Tibial nerve (tissue), 4 donors: ENCODE results near the gene SOX9. TPM values are rescaled to one million over a fixed set of nuclear protein-coding genes. Genes with fewer than 3 reads are reported as not detected.

Experiments used
- DNase-seq, 2 donors: peaks; one replicate each; pipeline ENCODE4 v3.0.0-alpha.2; 2019; ENCODE audit warnings: low spot score in 2 of 2
- H3K27ac ChIP-seq, 4 donors: fragments of 200-600 bp; sonication (generic) in 3 of 4; one replicate each; pipeline ENCODE4 v1.5.1; 2017 to 2019; ENCODE audit warnings: mild to moderate bottlenecking in 1 of 4
- H3K27me3 ChIP-seq, 2 donors: fragments of 200-600 bp; sonication (generic) in 1 of 2; one replicate each; pipeline versions ENCODE4 v1.5.1 to v1.6.0; 2017 to 2019
- H3K36me3 ChIP-seq, 3 donors: fragments of 200-600 bp; sonication (generic); one replicate each; pipeline ENCODE4 v1.5.1; 2018 to 2019
- H3K4me1 ChIP-seq, 4 donors: fragments of 200-600 bp; sonication (generic) in 3 of 4; one replicate each; pipeline ENCODE4 v1.5.1; 2017 to 2019
- H3K4me3 ChIP-seq, 4 donors: fragments of 200-600 bp; sonication (generic) in 3 of 4; one replicate each; pipeline ENCODE4 v1.5.1; 2017 to 2019; ENCODE audit warnings: mild to moderate bottlenecking in 1 of 4, moderate library complexity in 1 of 4
- H3K9me3 ChIP-seq, 4 donors: fragments of 200-600 bp; sonication (generic) in 3 of 4; one replicate each; pipeline ENCODE4 v1.5.1; 2017 to 2019
- EP300 ChIP-seq, 2 donors: sonication (generic); formaldehyde crosslinking; IDR thresholded peaks; one replicate each; pipeline ENCODE4 v1.6.1; 2017; ENCODE audit warnings: antibody characterized with exemption in 2 of 2, mild to moderate bottlenecking in 1 of 2
- POLR2A ChIP-seq, 2 donors: fragments of 450-650 bp; IDR thresholded peaks; one replicate each; pipeline ENCODE4 v1.6.1; 2017; ENCODE audit warnings: antibody characterized with exemption in 2 of 2, mild to moderate bottlenecking in 2 of 2, moderate library complexity in 2 of 2
- WGBS, 2 donors: methylation state at CpG; one replicate each; pipeline ENCODE4 v1.1.5; 2018; 5-methylcytosine and 5-hydroxymethylcytosine counted together
- total RNA-seq, 4 donors: library from RNA; depleted of rRNA; stranded (reverse); fragments of >200 nt; gene quantifications; one replicate each; pipeline ENCODE4 v1.1.0, GENCODE V29; 2016
- TF ChIP-seq, protein P1 (sequence below), 5 experiments: fragments of 200-600 bp in 3 of 5; fragments of 450-650 bp in 2 of 5; sonication (generic) in 3 of 5; IDR thresholded peaks; one replicate each; pipeline ENCODE4 v1.5.1; 2016 to 2019; ENCODE audit warnings: antibody characterized with exemption in 5 of 5, mild to moderate bottlenecking in 3 of 5, moderate library complexity in 2 of 5

SOX9 gene
- total RNA-seq, 4 donors from 2014 or later, result 6.6 to 22.9 (median 18.2) TPM

DNA sequence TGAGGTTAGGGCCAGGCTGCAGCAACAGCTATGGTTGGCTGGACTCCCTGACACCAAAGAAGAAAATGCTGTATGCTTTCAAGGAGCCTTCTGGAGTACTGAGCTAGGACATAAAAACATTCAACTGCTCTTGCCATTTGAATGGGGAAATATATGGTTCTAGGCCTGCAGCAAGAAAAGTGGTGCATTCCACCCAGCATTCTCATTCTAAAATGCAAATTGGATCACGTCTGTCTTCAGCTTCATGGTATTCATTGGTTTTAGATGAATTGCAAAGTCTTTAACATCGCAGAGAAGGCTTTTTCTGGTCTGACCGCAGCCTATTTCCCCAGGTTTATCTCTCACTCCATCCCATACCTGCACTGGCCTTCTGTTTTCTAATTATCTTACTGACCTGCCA lies 27.1 kb upstream of the SOX9 start:
- H3K4me1 ChIP-seq, result no peaks in the 10 kb centered on the region
- 82 to 88% methylated on average over 3 of the region's 3 CpGs for WGBS, 2 donors
- no peak for TF ChIP-seq EP300 (IDR thresholded peaks at IDR 0.05)
- TF ChIP-seq POLR2A (IDR thresholded peaks at IDR 0.05), result no peak
- TF ChIP-seq, protein P1, sequence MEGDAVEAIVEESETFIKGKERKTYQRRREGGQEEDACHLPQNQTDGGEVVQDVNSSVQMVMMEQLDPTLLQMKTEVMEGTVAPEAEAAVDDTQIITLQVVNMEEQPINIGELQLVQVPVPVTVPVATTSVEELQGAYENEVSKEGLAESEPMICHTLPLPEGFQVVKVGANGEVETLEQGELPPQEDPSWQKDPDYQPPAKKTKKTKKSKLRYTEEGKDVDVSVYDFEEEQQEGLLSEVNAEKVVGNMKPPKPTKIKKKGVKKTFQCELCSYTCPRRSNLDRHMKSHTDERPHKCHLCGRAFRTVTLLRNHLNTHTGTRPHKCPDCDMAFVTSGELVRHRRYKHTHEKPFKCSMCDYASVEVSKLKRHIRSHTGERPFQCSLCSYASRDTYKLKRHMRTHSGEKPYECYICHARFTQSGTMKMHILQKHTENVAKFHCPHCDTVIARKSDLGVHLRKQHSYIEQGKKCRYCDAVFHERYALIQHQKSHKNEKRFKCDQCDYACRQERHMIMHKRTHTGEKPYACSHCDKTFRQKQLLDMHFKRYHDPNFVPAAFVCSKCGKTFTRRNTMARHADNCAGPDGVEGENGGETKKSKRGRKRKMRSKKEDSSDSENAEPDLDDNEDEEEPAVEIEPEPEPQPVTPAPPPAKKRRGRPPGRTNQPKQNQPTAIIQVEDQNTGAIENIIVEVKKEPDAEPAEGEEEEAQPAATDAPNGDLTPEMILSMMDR (IDR thresholded peaks at IDR 0.05), result no peak
- no peak for DNase-seq
- H3K36me3 ChIP-seq, result no peaks in the 10 kb centered on the region
- H3K9me3 ChIP-seq, result no peaks in the 10 kb centered on the region
- no peak overlapping the region for H3K4me3 ChIP-seq
- H3K27me3 ChIP-seq, result no peaks in the 10 kb centered on the region
- no peak overlapping the region for H3K27ac ChIP-seq

DNA sequence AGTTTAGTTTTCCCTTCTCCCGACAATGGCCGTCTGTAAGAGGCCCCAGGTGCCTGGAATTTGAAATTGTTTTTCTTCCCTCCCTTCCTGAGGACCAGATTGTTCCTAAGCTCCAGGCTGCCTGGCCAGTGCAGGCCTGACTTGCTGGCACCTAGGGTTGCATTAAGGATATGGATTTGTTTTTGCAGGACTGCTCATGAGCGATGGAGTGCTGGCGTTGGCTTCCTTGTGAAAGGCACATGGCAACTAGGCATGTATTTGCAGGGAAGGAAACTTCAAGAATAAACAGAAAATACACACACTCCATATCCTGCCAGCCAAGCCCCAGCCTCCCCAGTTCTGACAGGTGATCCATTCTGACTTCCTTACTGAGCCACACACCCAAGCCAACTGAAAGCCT lies 25.5 kb upstream of the SOX9 start:
- Histone ChIP-seq H3K27ac (no peak overlapping the region), H3K4me3 (no peak overlapping the region), H3K4me1 (no peaks in the 10 kb centered on the region), H3K9me3 (no peaks in the 10 kb centered on the region), H3K36me3 (no peaks in the 10 kb centered on the region), H3K27me3 (no peaks in the 10 kb centered on the region)
- TF ChIP-seq EP300 (IDR thresholded peaks at IDR 0.05) (no peak), POLR2A (IDR thresholded peaks at IDR 0.05) (no peak)
- TF ChIP-seq, protein P1 (IDR thresholded peaks at IDR 0.05), result no peak
- WGBS, 2 donors, result 84 to 93% methylated on average over 4 of the region's 4 CpGs
- no peak for DNase-seq

DNA sequence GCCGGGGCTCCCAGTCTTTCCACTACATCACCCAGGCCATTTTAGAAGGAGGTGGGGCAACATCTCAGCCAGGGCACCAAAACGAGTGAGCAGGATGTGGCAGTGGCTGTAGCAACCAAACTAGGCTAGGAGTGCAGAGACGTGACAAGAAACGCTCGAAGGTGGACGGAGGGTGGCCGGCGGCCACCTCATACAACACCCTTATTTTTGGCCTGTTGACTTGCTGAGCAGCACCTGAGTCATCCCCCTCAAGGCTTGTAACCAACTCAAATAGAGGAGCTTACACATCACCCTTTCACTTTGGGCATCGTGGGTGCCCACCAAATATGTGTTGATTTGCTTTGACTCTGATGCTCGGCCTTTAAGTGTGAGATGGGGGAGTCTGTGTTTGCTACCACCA lies 23.7 kb upstream of the SOX9 start:
- no peak overlapping the region for H3K27ac ChIP-seq
- TF ChIP-seq EP300 (IDR thresholded peaks at IDR 0.05), result no peak
- TF ChIP-seq, protein P1 (IDR thresholded peaks at IDR 0.05), result no peak
- TF ChIP-seq POLR2A (IDR thresholded peaks at IDR 0.05), result no peak
- no peak for DNase-seq
- H3K4me3 ChIP-seq, result no peak overlapping the region
- WGBS, 2 donors, result 80 to 82% methylated on average over 10 of the region's 10 CpGs
- H3K36me3 ChIP-seq, result no peaks in the 10 kb centered on the region
- no peaks in the 10 kb centered on the region for H3K27me3 ChIP-seq
- no peaks in the 10 kb centered on the region for H3K4me1 ChIP-seq
- no peaks in the 10 kb centered on the region for H3K9me3 ChIP-seq

DNA sequence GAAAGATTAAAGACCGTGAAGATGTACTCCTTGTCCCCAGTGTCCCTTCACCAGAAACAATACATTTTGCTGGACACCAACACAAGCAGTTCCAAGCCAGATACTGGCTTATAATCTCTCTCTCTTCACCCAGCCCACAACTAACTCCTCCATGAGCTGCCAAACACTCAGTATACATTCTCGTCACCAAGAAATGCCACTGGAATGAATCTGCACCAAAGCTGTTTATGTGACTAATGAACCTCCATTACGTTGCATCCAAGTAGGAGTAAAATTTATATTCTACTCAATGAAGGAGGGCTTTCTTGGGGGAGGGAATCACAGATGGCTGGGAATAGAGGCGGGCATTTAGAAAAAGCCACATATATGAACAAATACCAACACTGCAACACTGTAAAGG lies 20.9 kb upstream of the SOX9 start:
- H3K4me3 ChIP-seq, result no peak overlapping the region
- no peaks in the 10 kb centered on the region for H3K36me3 ChIP-seq
- no peak for DNase-seq
- H3K9me3 ChIP-seq, result no peaks in the 10 kb centered on the region
- no peak for TF ChIP-seq EP300 (IDR thresholded peaks at IDR 0.05)
- TF ChIP-seq, protein P1 (IDR thresholded peaks at IDR 0.05), result no peak
- TF ChIP-seq POLR2A (IDR thresholded peaks at IDR 0.05), result no peak
- 70 to 73% methylated on average over 4 of the region's 4 CpGs for WGBS, 2 donors
- H3K27me3 ChIP-seq, result no peaks in the 10 kb centered on the region
- H3K4me1 ChIP-seq, result peaks cover 0 to 6% (median 0%) of the 10 kb centered on the region in 4 donors
- no peak overlapping the region for H3K27ac ChIP-seq

DNA sequence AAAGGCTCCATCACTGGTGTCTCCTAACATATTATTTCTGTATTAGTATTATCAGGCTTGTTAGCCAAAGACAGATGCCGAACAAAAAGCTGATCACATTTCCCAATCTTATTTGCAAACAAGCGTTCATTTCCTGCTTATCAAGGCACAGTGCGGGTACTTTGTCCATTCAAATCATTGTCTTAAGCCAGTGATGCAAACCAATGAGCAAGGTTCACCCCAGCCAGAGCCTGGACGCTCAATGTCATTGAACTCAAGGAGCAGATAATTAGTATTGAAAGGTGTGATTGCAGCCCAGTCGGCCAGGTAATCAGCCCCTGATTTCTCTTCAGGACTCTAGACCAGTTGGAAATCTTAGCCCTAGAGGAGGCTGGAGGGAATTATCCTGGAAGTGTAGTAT lies 20.4 kb upstream of the SOX9 start:
- Histone ChIP-seq H3K27ac (no peak overlapping the region), H3K27me3 (no peaks in the 10 kb centered on the region), H3K4me1 (peaks cover 0 to 7% (median 0%) of the 10 kb centered on the region in 4 donors), H3K36me3 (no peaks in the 10 kb centered on the region), H3K4me3 (no peak overlapping the region), H3K9me3 (no peaks in the 10 kb centered on the region)
- DNase-seq, result no peak
- 80 to 87% methylated on average over 5 of the region's 5 CpGs for WGBS, 2 donors
- no peak for TF ChIP-seq POLR2A (IDR thresholded peaks at IDR 0.05)
- TF ChIP-seq, protein P1 (IDR thresholded peaks at IDR 0.05), result no peak
- TF ChIP-seq EP300 (IDR thresholded peaks at IDR 0.05), result no peak
